HG02840 (cell line): ENCODE data around the gene HBG2.
"Not testable (repeated sequence)": the region's sequence is repeated elsewhere in the genome, so short reads cannot be mapped to it uniquely, and the experiment has no call there.

Source experiments
- ATAC-seq: cut with Tn5 transposase; IDR thresholded peaks from one replicate; pipeline ENCODE4 v1.9.1; 2021; ENCODE audit warnings: mild to moderate bottlenecking, moderate library complexity, moderate number of reproducible peaks; ENCODE audit not compliant: unreplicated experiment, low FRiP score

The HBG2 gene

DNA sequence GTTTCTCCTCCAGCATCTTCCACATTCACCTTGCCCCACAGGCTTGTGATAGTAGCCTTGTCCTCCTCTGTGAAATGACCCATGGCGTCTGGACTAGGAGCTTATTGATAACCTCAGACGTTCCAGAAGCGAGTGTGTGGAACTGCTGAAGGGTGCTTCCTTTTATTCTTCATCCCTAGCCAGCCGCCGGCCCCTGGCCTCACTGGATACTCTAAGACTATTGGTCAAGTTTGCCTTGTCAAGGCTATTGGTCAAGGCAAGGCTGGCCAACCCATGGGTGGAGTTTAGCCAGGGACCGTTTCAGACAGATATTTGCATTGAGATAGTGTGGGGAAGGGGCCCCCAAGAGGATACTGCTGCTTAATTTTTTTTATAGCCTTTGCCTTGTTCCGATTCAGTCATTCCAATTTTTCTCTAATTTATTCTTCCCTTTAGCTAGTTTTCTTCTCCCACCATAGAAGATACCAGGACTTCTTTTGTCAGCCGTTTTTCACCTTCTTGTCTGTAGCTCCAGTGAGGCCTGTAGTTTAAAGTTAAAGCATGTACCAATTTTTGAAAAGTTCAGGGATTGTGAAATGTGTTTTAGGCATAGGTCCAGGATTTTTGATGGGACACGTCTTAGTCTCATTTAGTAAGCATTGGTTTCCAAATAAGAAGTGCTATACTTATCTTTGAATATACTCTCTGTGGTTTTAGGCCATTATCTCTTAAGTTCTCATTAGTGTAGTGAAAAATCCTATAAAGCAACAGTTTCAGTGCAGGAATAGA, at the start of gene HBG2:
Gene HBG2, minus strand, starts transcription at position 136 of the 768 bp plus-strand sequence. Its CDS starts 53 bp downstream, at position 83.
- ATAC-seq, result not testable (repeated sequence)

- no peak for ATAC-seq
Measured at GRCh38 chr11:5304046-5304445, 49.5 kb upstream of the HBG2 start.

DNA sequence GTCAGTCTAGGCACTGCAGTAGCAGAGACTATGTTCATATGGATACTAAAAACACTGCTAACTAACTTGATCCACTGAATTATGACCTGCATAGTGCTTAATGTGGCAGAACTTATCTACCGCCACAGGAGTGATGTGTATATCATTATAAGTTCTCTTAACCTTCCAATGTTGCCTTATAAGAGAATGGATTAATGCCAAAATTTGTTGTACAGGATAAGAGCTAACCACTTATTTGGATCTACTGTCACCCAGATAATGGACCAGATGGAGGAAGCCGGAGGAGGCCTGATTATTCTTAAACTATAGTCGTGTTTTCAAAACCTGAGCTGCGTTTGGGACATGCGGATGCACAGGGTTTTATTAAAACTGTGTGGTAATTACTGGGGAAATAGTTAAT, 49.0 kb upstream of the HBG2 start:
- no peak for ATAC-seq

DNA sequence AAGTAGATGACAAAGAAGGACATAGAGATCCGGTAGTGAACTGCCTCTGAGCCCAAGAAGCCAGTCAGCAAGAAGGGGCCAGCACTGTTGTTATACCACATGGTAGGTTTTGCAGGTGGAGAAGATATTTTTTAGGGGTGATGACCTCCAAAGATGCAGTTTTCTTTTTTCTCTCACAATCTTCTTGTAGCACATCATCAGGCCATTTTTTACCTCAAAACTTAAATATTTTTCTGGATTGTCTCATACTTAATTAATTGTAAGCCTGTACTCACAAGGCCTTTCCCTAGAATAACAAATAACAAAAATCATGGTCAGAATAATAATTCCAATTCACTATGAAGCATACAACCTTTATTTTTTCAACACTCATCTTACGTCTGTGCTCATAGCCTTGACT, 47.3 kb upstream of the HBG2 start, which contains the start of gene OR51B4:
Gene OR51B4, minus strand, starts transcription at position 101 of the 400 bp plus-strand sequence. Its CDS starts 0 bp downstream, at position 101.
- ATAC-seq, result no peak

DNA sequence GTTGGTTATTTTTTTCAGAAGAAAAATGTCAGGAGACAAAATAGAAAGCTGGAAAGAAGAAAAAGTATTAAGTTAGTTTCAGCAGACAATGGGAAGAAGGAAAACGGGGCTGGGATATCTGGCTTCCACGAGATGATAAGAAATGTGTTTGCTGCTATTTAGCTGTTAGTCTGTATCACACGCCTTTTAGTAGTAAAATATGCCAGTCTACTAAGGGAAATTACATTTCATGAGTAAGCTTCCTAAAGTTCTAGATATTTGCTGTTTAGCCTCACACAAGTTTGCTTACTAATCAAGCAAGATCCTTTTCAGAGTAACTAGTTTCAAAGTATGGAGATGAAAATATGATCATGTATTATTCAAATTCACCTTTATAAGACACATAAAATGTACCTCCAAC, 45.7 kb upstream of the HBG2 start:
- no peak for ATAC-seq

- ATAC-seq, result no peak
Measured at GRCh38 chr11:5298451-5298850, 43.9 kb upstream of the HBG2 start.

DNA sequence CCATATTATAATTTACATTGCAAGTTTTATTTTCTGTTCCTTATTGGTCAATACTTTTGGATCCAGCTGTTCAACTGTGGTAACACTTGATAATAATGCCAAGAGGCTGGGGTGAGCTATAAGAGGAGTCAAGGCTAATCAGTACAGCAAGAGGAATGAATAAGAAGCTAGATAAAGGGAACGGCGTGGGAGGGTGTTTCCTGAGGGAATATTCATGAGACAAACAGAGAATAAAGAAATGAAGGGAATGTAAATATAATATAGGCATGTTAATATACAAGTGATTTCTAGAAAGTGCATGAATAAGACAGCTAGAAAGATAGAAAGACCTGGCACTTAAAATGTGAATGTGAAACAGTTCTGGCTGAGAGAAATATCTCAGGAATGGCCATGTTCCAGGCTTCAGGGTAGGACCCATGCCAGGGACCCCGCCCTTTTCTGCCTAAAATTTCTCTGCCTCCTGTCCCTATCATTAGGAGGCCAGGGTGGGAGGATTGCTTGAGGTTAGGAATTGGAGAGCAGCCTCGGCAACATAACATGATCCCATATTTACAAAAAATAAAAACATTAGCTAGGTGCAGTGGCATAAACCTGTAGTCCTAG, 43.2 kb upstream of the HBG2 start:
- ATAC-seq, result no peak

GRCh38 chr11:5294342-5294995, 39.9 kb upstream of the HBG2 start:
- not testable (repeated sequence) for ATAC-seq

DNA sequence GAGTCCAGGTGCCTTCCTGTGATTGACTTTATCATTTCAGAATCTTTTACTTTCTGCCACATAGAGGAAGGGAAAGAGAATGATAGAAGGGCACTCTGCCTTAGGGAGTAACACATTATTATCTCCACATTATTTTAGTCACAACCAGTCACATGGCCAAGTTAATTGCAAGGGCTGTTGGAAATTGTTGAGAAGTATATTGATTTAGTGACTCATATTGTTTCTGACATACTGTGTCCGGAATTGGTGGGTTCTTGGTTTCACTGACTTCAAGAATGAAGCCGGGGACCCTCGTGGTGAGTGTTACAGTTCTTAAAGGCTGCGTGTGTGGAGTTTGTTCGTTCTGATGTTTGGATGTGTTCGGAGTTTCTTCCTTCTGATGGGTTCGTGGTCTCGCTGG, 38.4 kb upstream of the HBG2 start:
- ATAC-seq, result no peak

- no peak for ATAC-seq
Measured at GRCh38 chr11:5291207-5291838, 36.7 kb upstream of the HBG2 start.

DNA sequence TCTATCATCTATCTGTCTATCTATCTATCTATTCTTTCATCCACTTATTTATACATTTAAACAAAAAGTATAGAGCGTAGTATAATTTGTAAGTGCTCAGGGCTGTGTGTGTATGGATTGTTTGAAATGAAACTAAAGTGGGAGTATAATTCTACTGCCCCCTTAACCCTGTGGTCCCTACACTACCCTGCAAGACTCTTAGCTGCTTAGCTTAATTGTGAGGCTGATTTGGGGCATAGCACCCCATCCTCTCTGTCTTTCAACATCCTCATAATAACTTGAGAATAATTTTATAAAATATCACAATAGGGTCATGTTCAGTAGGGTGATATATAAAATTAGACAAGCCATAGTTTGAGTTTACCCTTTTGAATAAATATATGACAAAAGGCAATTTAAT, 35.5 kb upstream of the HBG2 start:
- no peak for ATAC-seq

GRCh38 chr11:5289696-5290095, 35.1 kb upstream of the HBG2 start:
- no peak for ATAC-seq

GRCh38 chr11:5288906-5289550, 34.4 kb upstream of the HBG2 start:
- no peak for ATAC-seq

GRCh38 chr11:5288108-5288905, 33.7 kb upstream of the HBG2 start:
- ATAC-seq, result no peak

GRCh38 chr11:5286901-5287300, 32.3 kb upstream of the HBG2 start:
- no peak for ATAC-seq

GRCh38 chr11:5286351-5286750, 31.8 kb upstream of the HBG2 start:
- ATAC-seq, result no peak

GRCh38 chr11:5285703-5286340, 31.2 kb upstream of the HBG2 start:
- no peak for ATAC-seq

DNA sequence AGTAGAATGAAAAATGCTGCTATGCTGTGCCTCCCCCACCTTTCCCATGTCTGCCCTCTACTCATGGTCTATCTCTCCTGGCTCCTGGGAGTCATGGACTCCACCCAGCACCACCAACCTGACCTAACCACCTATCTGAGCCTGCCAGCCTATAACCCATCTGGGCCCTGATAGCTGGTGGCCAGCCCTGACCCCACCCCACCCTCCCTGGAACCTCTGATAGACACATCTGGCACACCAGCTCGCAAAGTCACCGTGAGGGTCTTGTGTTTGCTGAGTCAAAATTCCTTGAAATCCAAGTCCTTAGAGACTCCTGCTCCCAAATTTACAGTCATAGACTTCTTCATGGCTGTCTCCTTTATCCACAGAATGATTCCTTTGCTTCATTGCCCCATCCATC, 30.1 kb upstream of the HBG2 start:
- no peak for ATAC-seq

GRCh38 chr11:5283882-5284281, 29.3 kb upstream of the HBG2 start:
- no peak for ATAC-seq
